Mononuclear cell (primary cell): ENCODE data around the gene IL17RD. TPM values are rescaled to one million over a fixed set of nuclear protein-coding genes. Genes with fewer than 3 reads are reported as not detected.

Experiments used
- H3K27me3 ChIP-seq: 2 replicates; pipeline ENCODE4 v1.6.0; 2011; ENCODE audit warnings: low read length, control low read depth; ENCODE audit not compliant: insufficient read depth
- H3K4me1 ChIP-seq: 2 replicates; pipeline ENCODE4 v1.5.1; 2011; ENCODE audit warnings: mild to moderate bottlenecking, low read length, control low read depth; ENCODE audit not compliant: insufficient read depth
- H3K4me3 ChIP-seq: 2 replicates; pipeline ENCODE4 v1.5.1; 2011; ENCODE audit warnings: mild to moderate bottlenecking, low read length, moderate library complexity
- H3K9me3 ChIP-seq: 2 replicates; pipeline ENCODE4 v1.5.1; 2011; ENCODE audit warnings: low read depth, mild to moderate bottlenecking, control low read depth, low read length
- total RNA-seq: library from RNA; depleted of rRNA; stranded (reverse); fragments of >200 nt; gene quantifications from one replicate; pipeline ENCODE4 v1.2.3, GENCODE V29; 2012

IL17RD gene
- total RNA-seq, 1 donor: under 0.01 TPM

GRCh38 chr3:57165641-57166040, 488 bp upstream of the IL17RD start:
- Histone ChIP-seq H3K9me3 (no peaks in the 10 kb centered on the region), H3K4me3 (no peak overlapping the region), H3K27me3 (peaks cover 74% of the 10 kb centered on the region), H3K4me1 (peaks cover 22% of the 10 kb centered on the region)

DNA sequence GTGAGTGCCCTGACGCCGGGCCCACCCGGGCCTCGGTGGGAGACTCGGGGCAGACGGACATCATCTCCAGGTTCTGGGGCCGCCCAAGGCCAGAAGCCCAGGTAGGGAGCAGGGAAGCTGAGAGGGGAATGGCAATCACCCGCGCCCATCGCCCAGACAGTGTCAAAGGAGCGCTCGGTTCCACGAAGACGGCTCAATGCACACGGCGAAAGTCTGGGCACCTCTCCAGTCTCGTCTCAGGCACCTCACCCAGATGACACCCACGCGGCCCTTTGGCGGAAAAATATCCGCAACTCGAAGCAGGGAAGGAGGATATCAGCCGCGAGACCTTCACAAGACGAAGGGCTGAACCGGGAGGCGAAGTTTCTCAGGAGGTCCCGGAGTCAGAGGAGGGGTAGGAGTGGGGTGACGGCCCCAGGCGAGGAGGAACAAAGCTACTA, 916 bp downstream of the IL17RD start:
- Histone ChIP-seq H3K27me3 (peaks cover 74% of the 10 kb centered on the region), H3K4me3 (no peak overlapping the region), H3K4me1 (peaks cover 16% of the 10 kb centered on the region), H3K9me3 (no peaks in the 10 kb centered on the region)

- Histone ChIP-seq H3K9me3 (no peaks in the 10 kb centered on the region), H3K4me1 (peaks cover 20% of the 10 kb centered on the region), H3K4me3 (no peak overlapping the region), H3K27me3 (peaks cover 71% of the 10 kb centered on the region)
These were observed 1.4 kb downstream of the IL17RD start for GRCh38 chr3:57163751-57164150.

DNA sequence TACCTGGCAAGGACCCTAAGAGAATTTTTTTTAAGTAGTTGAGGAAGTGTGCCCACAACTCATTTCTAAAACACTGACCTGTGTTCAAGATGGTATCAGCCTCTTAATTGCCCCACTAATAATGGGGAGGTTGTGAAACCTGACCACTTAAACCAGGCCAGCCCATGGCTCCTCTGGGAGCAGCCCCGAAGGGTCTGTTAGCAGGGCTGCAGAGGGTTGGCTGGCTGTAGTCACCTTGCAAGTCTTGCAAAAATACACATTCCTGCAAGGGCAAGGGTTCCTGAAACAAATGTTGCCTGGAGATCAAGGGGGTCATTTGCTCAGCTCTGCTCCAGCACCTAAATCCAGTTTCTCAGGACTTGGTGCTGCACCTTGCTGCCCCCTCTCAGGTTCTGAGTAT, 3.2 kb downstream of the IL17RD start:
- Histone ChIP-seq H3K27me3 (peaks cover 74% of the 10 kb centered on the region), H3K9me3 (no peaks in the 10 kb centered on the region), H3K4me1 (peaks cover 20% of the 10 kb centered on the region), H3K4me3 (no peak overlapping the region)

DNA sequence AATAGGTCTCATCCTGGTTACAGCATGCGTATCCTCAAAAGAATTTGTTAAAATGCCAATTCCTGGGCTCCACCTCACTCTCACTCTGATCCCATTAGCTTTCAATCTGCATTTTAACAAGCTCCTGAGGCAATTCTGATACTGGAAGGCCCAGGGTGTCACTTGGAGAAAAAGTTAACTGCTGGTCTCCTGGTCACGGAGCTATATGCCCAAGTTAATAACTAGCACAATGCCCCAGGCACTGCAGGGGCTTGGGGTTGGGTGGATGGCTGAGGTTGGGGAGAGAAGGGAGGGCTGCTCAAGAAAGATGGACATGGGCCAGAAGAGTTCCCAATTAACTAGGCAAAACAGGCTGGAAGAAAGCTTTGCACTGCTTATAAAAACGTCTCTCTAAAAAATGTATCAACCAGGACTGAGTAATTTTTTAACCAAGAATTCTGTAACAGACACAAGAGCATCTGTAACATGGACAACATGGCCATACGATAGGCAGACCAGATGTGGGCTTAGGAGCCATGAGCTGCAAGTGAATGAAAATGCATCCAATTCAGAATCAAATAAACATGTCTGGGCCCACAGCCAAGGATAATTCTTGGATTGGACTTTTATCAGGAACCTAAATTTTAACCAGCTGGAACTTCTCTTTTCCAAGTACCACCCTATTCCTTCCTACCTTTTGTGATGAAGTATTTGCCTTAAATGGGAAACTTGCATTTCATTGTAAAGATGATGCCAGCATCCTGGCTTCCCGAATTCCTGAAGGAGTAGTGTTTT, 4.2 kb downstream of the IL17RD start:
- peaks cover 70% of the 10 kb centered on the region for H3K27me3 ChIP-seq
- H3K9me3 ChIP-seq: no peaks in the 10 kb centered on the region
- H3K4me1 ChIP-seq: peaks cover 20% of the 10 kb centered on the region
- no peak overlapping the region for H3K4me3 ChIP-seq

DNA sequence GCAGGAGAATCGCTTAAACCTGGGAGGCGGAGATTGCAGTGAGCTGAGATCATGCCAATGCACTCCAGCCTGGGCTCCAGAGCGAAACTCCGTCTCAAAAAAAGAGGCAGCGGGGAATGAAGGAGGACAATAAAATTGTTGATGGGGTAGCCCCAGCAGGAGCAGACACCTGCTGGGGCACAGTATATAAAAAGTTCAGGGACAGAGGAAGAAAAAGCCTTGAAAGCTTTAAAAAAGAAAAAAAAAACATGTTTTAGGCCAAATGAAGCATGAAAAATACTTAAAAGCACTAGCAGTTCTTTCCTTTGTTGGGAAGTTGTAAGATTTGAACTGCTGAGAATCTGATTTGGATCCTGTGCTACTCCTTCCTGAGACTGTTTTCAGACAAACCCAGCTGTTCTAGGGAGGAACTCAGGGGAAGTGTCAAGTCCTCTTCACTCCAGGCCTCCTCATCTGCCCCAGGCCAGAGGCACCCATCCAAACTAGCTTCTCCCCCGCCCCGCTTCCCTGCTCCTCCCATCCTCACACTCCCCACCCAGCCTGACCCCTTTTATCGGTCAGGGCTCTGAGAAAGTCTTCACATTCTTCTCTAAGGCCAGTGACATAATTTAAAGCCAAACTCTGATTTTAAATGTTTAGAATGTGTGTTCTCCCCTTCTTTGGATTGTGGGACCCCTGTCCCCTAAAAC, 4.9 kb downstream of the IL17RD start:
- Histone ChIP-seq H3K4me1 (peaks cover 20% of the 10 kb centered on the region), H3K4me3 (no peak overlapping the region), H3K9me3 (no peaks in the 10 kb centered on the region), H3K27me3 (peaks cover 65% of the 10 kb centered on the region)

GRCh38 chr3:57158813-57159738, 6.1 kb downstream of the IL17RD start:
- Histone ChIP-seq H3K4me1 (peaks cover 10% of the 10 kb centered on the region), H3K9me3 (no peaks in the 10 kb centered on the region), H3K4me3 (no peak overlapping the region), H3K27me3 (peaks cover 63% of the 10 kb centered on the region)

DNA sequence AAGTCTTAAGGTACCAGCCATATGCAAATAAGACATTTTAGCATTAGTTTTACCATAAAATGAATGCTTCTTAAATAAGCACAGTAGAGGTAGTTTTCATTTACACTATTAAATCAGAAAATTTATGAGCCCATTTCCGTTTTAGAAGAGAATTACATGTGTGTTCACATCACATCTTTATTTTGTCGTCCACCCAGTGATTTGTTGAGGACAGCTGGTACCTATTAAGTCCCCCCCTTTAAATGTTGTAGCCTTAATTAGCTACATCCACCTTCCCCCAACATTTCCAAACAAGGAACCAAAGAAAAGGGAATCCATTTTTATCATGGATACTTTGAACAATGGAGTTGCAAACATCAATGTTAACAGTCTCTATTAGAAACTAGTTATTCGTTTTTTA, 6.8 kb downstream of the IL17RD start:
- Histone ChIP-seq H3K27me3 (peaks cover 58% of the 10 kb centered on the region), H3K4me3 (no peak overlapping the region), H3K4me1 (peaks cover 7% of the 10 kb centered on the region), H3K9me3 (no peaks in the 10 kb centered on the region)

GRCh38 chr3:57157545-57157944, 7.6 kb downstream of the IL17RD start:
- H3K9me3 ChIP-seq: no peaks in the 10 kb centered on the region
- peaks cover 50% of the 10 kb centered on the region for H3K27me3 ChIP-seq
- peaks cover 7% of the 10 kb centered on the region for H3K4me1 ChIP-seq
- no peak overlapping the region for H3K4me3 ChIP-seq

GRCh38 chr3:57155310-57155643, 9.9 kb downstream of the IL17RD start:
- Histone ChIP-seq H3K4me1 (peaks cover 7% of the 10 kb centered on the region), H3K9me3 (no peaks in the 10 kb centered on the region), H3K4me3 (no peak overlapping the region), H3K27me3 (peaks cover 34% of the 10 kb centered on the region)

- peaks cover 7% of the 10 kb centered on the region for H3K4me1 ChIP-seq
- H3K9me3 ChIP-seq: no peaks in the 10 kb centered on the region
- no peak overlapping the region for H3K4me3 ChIP-seq
- peaks cover 34% of the 10 kb centered on the region for H3K27me3 ChIP-seq
These were observed 10.5 kb downstream of the IL17RD start for GRCh38 chr3:57154470-57155309.

DNA sequence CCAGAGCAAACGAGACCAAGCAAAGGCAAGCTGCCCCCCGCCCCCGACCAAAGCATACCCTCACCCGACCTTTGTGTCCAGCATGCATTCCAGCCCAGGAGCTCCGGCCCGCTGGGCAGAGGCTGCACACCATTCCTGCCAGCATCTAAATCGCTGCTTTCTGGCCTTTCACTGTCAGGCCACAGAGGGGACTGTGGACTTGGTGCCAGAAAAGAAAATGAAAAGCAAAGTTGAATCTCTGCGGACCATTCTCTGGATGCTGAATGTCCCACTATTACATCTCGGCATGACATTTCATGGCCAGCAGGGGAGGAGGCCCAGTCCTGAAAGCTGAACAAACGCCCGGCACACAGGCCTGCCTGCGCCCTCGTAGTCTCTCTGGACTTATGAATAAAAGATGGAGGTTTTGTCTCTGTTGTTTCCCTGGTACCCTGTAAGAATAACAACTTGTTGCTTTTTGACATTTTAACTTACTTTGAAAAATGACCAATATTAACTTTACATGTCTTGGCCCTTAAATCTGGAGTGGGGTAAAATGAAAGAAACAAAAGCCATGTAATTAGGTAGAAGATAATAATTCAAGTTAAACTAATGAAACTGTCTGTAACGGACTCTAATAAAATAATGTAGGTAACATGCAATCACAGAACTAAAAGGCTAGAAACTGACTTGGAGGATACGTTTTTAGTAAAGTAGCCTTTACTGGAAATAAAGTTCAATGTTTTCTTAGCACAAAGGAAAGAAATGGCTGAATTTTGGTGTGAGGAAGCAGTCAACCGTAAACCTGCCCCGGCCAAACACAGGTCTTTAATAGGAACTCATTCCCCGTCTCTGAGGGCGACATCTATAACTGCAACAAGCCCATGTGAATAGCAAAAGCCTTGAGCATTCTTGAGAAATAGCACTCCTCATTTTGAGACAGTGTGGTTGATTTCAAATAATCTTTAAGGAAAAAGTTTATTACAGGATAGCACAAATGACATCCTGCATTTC, 12.7 kb downstream of the IL17RD start:
- Histone ChIP-seq H3K27me3 (peaks cover 19% of the 10 kb centered on the region), H3K9me3 (no peaks in the 10 kb centered on the region), H3K4me3 (no peak overlapping the region), H3K4me1 (no peaks in the 10 kb centered on the region)

GRCh38 chr3:57151749-57152148, 13.4 kb downstream of the IL17RD start:
- Histone ChIP-seq H3K4me1 (no peaks in the 10 kb centered on the region), H3K9me3 (no peaks in the 10 kb centered on the region), H3K4me3 (no peak overlapping the region), H3K27me3 (peaks cover 19% of the 10 kb centered on the region)
